Measurements from ENCODE around the gene TDRD7. TPM values are rescaled to one million over a fixed set of nuclear protein-coding genes. Genes with fewer than 3 reads are reported as not detected.

Gene TDRD7, protein sequence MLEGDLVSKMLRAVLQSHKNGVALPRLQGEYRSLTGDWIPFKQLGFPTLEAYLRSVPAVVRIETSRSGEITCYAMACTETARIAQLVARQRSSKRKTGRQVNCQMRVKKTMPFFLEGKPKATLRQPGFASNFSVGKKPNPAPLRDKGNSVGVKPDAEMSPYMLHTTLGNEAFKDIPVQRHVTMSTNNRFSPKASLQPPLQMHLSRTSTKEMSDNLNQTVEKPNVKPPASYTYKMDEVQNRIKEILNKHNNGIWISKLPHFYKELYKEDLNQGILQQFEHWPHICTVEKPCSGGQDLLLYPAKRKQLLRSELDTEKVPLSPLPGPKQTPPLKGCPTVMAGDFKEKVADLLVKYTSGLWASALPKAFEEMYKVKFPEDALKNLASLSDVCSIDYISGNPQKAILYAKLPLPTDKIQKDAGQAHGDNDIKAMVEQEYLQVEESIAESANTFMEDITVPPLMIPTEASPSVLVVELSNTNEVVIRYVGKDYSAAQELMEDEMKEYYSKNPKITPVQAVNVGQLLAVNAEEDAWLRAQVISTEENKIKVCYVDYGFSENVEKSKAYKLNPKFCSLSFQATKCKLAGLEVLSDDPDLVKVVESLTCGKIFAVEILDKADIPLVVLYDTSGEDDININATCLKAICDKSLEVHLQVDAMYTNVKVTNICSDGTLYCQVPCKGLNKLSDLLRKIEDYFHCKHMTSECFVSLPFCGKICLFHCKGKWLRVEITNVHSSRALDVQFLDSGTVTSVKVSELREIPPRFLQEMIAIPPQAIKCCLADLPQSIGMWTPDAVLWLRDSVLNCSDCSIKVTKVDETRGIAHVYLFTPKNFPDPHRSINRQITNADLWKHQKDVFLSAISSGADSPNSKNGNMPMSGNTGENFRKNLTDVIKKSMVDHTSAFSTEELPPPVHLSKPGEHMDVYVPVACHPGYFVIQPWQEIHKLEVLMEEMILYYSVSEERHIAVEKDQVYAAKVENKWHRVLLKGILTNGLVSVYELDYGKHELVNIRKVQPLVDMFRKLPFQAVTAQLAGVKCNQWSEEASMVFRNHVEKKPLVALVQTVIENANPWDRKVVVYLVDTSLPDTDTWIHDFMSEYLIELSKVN
- 1.0 and 1.1 TPM in 2 replicates for polyA plus RNA-seq (2014; cell fraction: cytosol; rRNA removed)
- polyA plus RNA-seq (2014; cell fraction: nucleus; rRNA removed), result 0.72 and 2.2 TPM in 2 replicates

GRCh38 chr9:97411789-97412625 lies at the start of gene TDRD7:
Gene TDRD7, plus strand, starts transcription at chr9:97412096. Its CDS starts 16,370 bp downstream, at chr9:97428466.
- peak; percentile 52 for DNase-seq (ENCODE audit: low spot score)

- DNase-seq (ENCODE audit: low spot score), result no peak
Measured at GRCh38 chr9:97362777-97363545, 48.9 kb upstream of the TDRD7 start.

- DNase-seq (ENCODE audit: low spot score), result no peak
Measured at GRCh38 chr9:97363661-97364299, 48.1 kb upstream of the TDRD7 start.

GRCh38 chr9:97364769-97365490 lies 47.0 kb upstream of the TDRD7 start:
- no peak for DNase-seq (ENCODE audit: low spot score)

DNA sequence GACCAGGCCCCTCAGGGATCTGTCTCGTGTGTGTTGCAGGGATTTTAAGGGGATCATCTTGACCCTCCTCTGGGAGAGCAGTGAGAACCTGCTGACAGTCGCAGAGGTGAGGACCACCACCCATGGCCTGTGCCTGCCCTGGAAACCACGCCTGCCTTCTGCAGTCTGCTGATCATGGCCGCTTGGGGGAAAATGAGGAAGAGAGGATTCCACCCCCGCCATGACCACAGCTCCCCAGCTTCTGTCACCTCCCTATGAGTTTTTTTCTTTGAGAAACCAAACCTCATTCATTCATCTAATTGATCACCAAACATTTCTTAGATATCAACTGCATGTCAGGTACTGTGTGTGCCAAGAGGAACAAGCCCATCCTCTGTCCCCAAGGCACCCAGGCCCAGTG lies 46.3 kb upstream of the TDRD7 start:
- no peak for DNase-seq (ENCODE audit: low spot score)

DNA sequence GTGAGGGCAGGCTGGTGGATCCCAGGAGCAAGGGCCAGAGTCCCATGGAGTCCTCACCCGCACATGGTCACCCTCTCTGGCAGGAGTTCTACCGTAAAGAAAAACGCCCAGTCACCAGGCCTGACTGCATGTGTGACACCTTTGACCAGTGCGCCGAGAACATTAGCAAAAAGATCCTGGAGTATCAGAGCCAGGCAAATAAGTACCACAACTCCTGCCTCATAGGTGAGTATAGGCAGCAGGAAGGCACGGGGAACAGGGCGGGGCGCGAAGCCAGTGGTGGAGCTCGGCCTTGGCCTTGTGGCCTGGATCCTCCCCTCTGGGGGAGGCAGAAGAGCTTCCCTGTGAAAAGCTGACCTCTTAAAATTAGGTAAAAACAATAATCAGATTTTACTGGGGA lies 45.4 kb upstream of the TDRD7 start:
- no peak for DNase-seq (ENCODE audit: low spot score)

DNA sequence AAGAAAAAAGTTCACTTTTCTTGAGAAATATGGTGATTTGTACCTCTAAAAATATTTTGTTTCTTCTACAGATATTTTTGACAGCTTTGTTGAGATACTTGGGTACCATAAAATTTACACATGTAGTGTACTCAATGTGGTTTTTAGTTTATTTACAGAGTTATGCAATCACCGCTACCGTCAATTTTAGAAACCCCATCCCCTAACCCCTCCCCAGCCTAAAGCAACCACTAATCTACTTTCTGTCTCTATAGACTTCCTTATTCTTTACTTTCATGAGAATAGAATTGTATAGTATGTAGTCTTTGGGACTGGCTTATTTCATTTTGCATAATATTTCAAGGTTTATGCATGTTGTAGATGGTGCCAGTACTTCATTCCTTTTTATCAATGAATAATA lies 45.0 kb upstream of the TDRD7 start:
- no peak for DNase-seq (ENCODE audit: low spot score)

- DNase-seq (ENCODE audit: low spot score), result no peak
Measured at GRCh38 chr9:97367729-97368128, 44.2 kb upstream of the TDRD7 start.

DNA sequence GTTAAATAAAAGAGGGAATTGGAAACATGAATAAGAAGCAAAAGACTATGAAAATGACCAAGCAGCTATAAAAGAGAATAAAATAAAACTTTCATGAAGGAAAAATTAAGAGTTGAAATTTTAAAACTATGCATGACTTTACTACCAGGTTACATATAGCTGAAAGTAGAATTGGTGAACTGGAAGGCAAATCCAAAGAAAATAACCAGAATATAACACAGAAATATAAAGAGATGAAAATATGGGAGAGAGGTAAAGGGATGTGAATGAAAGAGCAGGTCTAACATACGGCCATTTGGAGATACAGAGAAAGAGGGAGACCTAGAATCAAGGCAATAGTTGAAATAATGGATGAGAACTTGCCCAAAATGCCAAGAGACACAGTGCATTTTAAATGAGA lies 42.9 kb upstream of the TDRD7 start:
- no peak for DNase-seq (ENCODE audit: low spot score)

DNA sequence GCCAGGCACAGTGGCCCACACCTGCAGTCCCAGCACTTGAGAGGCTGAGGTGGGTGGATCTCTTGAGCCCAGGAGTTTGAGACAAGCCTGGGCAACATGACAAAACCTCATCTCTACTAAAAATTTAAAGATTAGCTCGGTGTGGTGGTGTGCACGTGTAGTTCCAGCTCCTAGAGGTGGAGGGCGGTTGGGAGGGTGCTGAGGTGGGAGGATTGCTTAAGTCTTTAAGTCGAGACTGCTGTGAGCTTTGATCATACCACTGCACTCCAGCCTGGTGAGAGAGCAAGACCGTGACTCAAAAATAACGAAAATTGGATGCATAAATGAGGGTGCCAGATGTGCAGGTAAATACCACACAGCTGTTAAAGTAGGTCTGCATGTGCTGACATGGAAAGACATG lies 39.3 kb upstream of the TDRD7 start:
- no peak for DNase-seq (ENCODE audit: low spot score)

- DNase-seq (ENCODE audit: low spot score), result no peak
Measured at GRCh38 chr9:97373331-97373730, 38.6 kb upstream of the TDRD7 start.

DNA sequence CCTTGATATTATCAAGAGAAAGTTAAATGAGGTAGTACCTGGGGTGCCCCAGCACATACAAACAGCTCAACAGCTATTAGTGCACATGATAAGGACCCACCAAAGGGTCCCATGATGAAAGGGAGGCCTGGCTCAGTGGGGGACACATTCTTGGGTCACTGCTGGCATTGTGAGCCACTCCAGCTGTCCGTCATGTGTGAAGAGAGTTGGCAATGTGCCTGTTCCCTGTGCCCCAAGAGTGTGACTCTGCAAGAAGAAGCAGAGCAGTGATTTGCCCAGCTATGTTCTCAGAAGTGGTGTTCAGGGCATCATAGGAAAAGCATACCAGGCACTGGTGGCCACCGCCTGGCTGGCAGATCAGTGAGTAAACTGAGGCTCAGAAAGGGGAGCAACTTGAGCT lies 37.1 kb upstream of the TDRD7 start:
- no peak for DNase-seq (ENCODE audit: low spot score)

- no peak for DNase-seq (ENCODE audit: low spot score)
Measured at GRCh38 chr9:97376902-97377301, 35.0 kb upstream of the TDRD7 start.

GRCh38 chr9:97382099-97382718 lies 29.7 kb upstream of the TDRD7 start:
- no peak for DNase-seq (ENCODE audit: low spot score)

DNA sequence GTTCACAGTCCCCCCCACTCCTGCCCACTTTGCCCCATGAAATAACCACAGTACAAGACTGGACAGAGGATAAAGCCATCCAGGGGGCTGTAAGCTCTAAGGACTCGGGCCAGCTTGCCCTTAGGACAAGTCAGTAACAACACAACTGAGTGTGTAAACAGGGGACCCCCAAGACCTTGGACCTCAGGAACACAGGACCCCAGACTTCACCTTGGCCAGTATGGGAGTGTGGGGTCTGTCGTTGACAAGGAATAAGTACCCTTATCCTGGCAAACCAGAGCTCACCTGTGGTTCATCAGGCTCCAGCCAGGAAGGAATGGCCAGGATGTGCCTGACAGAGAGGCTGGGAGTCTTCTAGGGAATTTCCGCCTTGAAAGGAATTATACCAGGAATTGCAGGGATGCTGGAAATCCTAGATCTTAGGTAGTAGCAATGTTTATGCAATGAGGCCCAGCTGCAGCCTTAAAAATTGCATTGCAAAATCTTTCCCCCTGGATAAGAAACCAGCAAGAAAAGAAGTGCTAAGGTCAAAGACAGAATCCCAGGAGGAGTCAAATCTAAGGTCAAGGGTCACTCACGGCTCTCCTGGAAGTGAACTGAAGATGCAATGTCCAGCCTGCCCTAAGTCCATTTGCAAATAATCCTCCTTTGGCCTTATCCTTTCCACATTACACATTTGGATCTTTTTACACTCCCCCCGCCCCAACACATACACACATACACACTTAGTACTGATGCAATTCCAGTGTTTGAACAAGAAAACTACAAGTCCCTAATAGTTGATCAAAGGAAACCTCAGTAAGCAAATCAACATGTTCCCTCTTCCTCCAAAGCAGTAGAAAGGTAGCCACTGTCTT lies 27.3 kb upstream of the TDRD7 start:
- DNase-seq (ENCODE audit: low spot score), result no peak

DNA sequence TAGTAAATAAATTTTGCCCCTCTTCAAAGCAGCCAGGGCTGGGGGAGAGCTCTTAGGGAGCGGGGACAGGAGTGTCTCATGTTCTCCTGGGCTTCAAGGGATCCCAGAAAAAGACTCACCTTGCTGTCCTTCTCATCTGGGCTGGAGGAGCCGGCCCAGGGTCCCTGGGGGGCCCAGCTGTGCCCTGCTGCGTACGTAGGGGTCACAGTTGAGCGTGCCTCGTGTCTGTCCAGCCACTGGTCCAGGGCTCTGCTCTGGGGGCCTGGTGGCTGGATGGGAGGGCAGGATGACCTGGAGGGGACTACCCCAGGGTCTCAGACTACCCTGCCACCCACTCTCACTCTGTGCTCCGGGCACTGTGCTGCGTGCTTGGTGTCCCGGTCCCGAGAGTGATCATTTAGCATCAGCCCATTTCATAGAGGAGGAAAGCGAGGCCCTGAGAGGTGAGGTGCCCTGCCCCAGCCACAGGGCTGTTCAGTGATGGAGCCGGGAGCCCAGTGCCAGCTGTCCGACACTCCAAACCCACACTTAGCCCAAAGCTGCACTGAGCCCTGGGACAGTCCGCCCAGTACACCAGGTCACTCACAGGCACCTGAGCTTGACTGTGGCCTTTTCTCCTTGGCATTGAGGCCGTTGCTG lies 26.2 kb upstream of the TDRD7 start:
- no peak for DNase-seq (ENCODE audit: low spot score)

DNA sequence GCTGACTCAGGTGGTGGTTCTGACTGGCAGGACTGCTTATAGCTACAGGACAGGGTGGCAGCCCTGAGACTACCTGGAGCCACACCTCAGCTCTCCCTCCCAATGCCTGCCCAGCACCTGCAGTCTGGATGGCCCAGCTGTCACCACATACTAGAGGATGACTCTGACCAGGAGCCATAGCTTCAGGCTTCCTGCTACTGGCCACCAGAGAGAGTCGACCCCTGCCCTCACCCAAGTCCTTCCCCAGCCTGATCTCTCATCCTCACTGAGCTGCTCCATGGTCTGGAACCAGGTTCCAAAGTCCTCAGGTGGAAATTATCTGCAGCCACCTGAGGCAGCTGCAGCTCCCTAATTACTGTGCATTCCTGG lies 25.6 kb upstream of the TDRD7 start:
- no peak for DNase-seq (ENCODE audit: low spot score)

Data from SK-N-DZ (cell line).